Gastrocnemius medialis (tissue), 4 donors: Measurements from ENCODE around the gene PLCH1. TPM values are rescaled to one million over a fixed set of nuclear protein-coding genes. Genes with fewer than 3 reads are reported as not detected.

Experiments used
- ATAC-seq, 2 donors: fragments of 150-250 bp; one replicate each; pipeline ENCODE4 v1.9.1; 2016
- DNase-seq, 2 donors: peaks; one replicate each; pipeline ENCODE4 v3.0.0-alpha.2; 2019
- H3K27ac ChIP-seq, 4 donors: fragments of 200-600 bp; sonication (generic); 1 replicate in 1 of 4; 2 replicates in 3 of 4; pipeline ENCODE4 v1.5.1; 2016 to 2018; ENCODE audit warnings: mild to moderate bottlenecking in 2 of 4, moderate library complexity in 1 of 4
- H3K27me3 ChIP-seq, 3 donors: fragments of 200-600 bp; sonication (generic) in 2 of 3; 1 replicate in 1 of 3; 2 replicates in 2 of 3; pipeline versions ENCODE4 v1.5.1 to v1.6.0; 2016 to 2019; ENCODE audit warnings: mild to moderate bottlenecking in 1 of 3, moderate library complexity in 1 of 3
- H3K36me3 ChIP-seq, 2 donors: fragments of 200-600 bp; sonication (generic) in 1 of 2; one replicate each; pipeline ENCODE4 v1.5.1; 2017 to 2018
- H3K4me1 ChIP-seq, 2 donors: fragments of 200-600 bp; sonication (generic) in 1 of 2; one replicate each; pipeline ENCODE4 v1.5.1; 2016 to 2017; ENCODE audit warnings: mild to moderate bottlenecking in 2 of 2
- H3K4me3 ChIP-seq, 4 donors: fragments of 200-600 bp; sonication (generic) in 3 of 4; 1 replicate in 1 of 4; 2 replicates in 3 of 4; pipeline ENCODE4 v1.5.1; 2016 to 2019; ENCODE audit warnings: mild to moderate bottlenecking in 2 of 4
- H3K9me3 ChIP-seq, 3 donors: fragments of 200-600 bp; sonication (generic) in 2 of 3; 1 replicate in 1 of 3; 2 replicates in 2 of 3; pipeline ENCODE4 v1.5.1; 2016 to 2019
- CTCF ChIP-seq, 5 experiments: fragments of 450-650 bp in 3 of 5; fragments of 200-600 bp in 2 of 5; sonication (generic) in 2 of 5; IDR thresholded peaks in 4 of 5; conservative IDR thresholded peaks in 1 of 5; 1 replicate in 4 of 5; 2 replicates in 1 of 5; pipeline ENCODE4 v1.5.1; 2016 to 2019; ENCODE audit warnings: antibody characterized with exemption in 5 of 5, mild to moderate bottlenecking in 3 of 5, moderate library complexity in 3 of 5
- POLR2A ChIP-seq, 2 donors: fragments of 450-650 bp; IDR thresholded peaks; one replicate each; pipeline ENCODE4 v1.6.1; 2017; ENCODE audit warnings: antibody characterized with exemption in 2 of 2, mild to moderate bottlenecking in 2 of 2, moderate library complexity in 2 of 2
- in situ Hi-C, 4 donors: fragments of 200-750 bp; cut with MboI; loops; one replicate each; pipeline versions ENCODE4 v1.15.0 to v1.8.0; 2017; ENCODE audit warnings: low sequenced_read_pairs in 4 of 4
- intact Hi-C: fragments of 100-400 bp; cut with DNase I; formaldehyde crosslinking; loops from one replicate; pipeline ENCODE4 v1.15.1; 2023; ENCODE audit warnings: low total_unique reads
- total RNA-seq, 4 donors: library from RNA; depleted of rRNA; stranded (reverse); fragments of >200 nt; gene quantifications; one replicate each; pipeline versions ENCODE4 v1.1.0 to v1.2.3, GENCODE V29; 2016

PLCH1 gene
- total RNA-seq, 4 donors from 2014 or later, result 0.07 to 0.33 (median 0.10) TPM; not detected in 1

GRCh38 chr3:155360281-155360680, 384.6 kb downstream of the PLCH1 start:
- no peak for ATAC-seq
- Histone ChIP-seq H3K27ac (no peak overlapping the region), H3K4me1 (no peaks in the 10 kb centered on the region), H3K9me3 (peaks cover 0 to 6% (median 0%) of the 10 kb centered on the region in 3 donors), H3K4me3 (no peak overlapping the region), H3K27me3 (no peaks in the 10 kb centered on the region), H3K36me3 (no peaks in the 10 kb centered on the region)
- intact Hi-C loops (no loop called here), in situ Hi-C loops (loop anchor here in 2 of 4 donors (25.0 kb wide), 1 partner anchor 327 kb away; no protein-coding TSS in a partner anchor)
- TF ChIP-seq POLR2A (IDR thresholded peaks at IDR 0.05) (no peak), CTCF (IDR thresholded peaks at IDR 0.05 in 4 of 5, conservative IDR thresholded peaks at IDR 0.05 in 1 of 5) (no peak)
- no peak for DNase-seq

DNA sequence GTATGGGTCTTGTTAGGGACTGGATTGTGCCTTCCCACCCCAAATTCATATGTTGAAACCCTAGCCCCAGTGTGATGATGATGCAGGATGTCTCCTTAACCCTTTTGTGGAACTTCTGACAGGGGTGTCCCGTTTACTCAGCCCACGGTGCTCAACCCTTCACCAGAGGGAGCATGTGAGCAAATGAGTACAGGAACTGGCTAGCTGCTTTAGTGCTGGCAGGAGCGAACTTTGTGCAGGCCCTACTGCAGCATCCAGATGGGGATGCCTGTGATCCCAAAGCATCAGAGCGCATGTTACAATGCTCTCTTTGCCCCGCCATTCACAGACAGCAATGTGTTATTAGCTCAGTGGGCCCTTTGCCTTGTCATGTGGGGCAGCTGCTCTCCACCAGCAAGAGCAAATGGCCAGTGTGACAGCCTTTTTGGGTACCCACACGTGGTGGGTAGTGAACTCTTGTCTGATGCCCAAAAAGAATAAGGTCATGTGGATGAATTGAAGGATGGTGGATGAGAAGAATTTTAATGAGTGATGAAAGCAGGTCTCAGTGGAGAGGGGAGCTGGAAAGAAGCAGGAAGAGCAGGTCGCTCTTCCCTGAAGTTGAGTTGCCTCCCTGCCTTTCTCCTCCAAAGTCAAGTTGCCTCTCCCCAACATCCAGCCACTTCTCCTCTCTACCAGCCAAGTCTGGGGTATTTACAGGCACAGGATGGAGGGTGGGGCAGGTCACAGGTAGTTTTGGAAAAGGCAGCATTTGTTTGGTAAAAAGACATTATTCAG, 388.1 kb downstream of the PLCH1 start:
- no peaks in the 10 kb centered on the region for H3K36me3 ChIP-seq
- intact Hi-C loops, result no loop called here
- TF ChIP-seq CTCF (IDR thresholded peaks at IDR 0.05 in 4 of 5, conservative IDR thresholded peaks at IDR 0.05 in 1 of 5) (no peak), POLR2A (IDR thresholded peaks at IDR 0.05) (no peak)
- no peaks in the 10 kb centered on the region for H3K4me1 ChIP-seq
- no peaks in the 10 kb centered on the region for H3K9me3 ChIP-seq
- H3K4me3 ChIP-seq, result no peak overlapping the region
- ATAC-seq (no peak), DNase-seq (no peak)
- no peak overlapping the region for H3K27ac ChIP-seq
- in situ Hi-C loops, result loop anchor here (5.0 to 25.0 kb wide), 3 partner anchors 331 to 348 kb away; no protein-coding TSS in a partner anchor
- H3K27me3 ChIP-seq, result no peaks in the 10 kb centered on the region

DNA sequence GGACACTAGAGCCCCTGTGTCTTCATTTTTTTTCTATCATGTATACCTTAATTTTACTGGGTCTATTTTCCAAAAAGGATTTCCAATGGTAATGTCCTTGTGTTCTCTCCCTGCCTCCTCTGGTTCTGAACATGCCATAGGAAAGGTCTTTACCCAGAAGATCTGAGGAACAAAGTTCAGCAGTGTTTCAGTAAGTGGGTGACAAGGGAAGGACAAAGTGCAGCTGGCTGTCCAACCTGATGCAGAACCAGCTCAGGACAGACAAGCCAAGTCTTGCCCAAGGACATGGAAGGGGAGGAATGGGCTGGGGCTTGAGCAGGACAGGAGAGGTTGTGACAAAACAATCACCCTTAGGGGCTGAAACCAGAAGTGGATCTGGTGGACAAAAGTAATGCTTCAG, 390.2 kb downstream of the PLCH1 start:
- H3K27me3 ChIP-seq, result no peaks in the 10 kb centered on the region
- in situ Hi-C loops, result loop anchor here (5.0 to 25.0 kb wide), 3 partner anchors 333 to 350 kb away; no protein-coding TSS in a partner anchor
- no peaks in the 10 kb centered on the region for H3K4me1 ChIP-seq
- ATAC-seq (no peak), DNase-seq (no peak)
- H3K27ac ChIP-seq, result no peak overlapping the region
- no peaks in the 10 kb centered on the region for H3K9me3 ChIP-seq
- intact Hi-C loops, result no loop called here
- H3K4me3 ChIP-seq, result no peak overlapping the region
- no peaks in the 10 kb centered on the region for H3K36me3 ChIP-seq
- no peak for TF ChIP-seq POLR2A (IDR thresholded peaks at IDR 0.05)
- no peak for TF ChIP-seq CTCF (IDR thresholded peaks at IDR 0.05 in 4 of 5, conservative IDR thresholded peaks at IDR 0.05 in 1 of 5)

- Histone ChIP-seq H3K4me1 (no peaks in the 10 kb centered on the region), H3K9me3 (no peaks in the 10 kb centered on the region), H3K27me3 (no peaks in the 10 kb centered on the region), H3K27ac (no peak overlapping the region), H3K4me3 (no peak overlapping the region), H3K36me3 (no peaks in the 10 kb centered on the region)
- in situ Hi-C loops, result loop anchor here in 3 of 4 donors (10.0 to 25.0 kb wide), 2 partner anchors 334 to 352 kb away; no protein-coding TSS in a partner anchor
- intact Hi-C loops, result loop anchor here (1.0 kb wide), 1 partner anchor 349 kb away; no protein-coding TSS in a partner anchor
- no peak for DNase-seq
- TF ChIP-seq POLR2A (IDR thresholded peaks at IDR 0.05), result no peak
- peak in 4 of 5 experiments; percentile 19 to 39 (median 29) for TF ChIP-seq CTCF (IDR thresholded peaks at IDR 0.05 in 4 of 5, conservative IDR thresholded peaks at IDR 0.05 in 1 of 5)
- no peak for ATAC-seq
These were observed 391.9 kb downstream of the PLCH1 start for GRCh38 chr3:155352900-155353490.
